ENCODE results near the gene FLAD1. TPM values are rescaled to one million over a fixed set of nuclear protein-coding genes. Genes with fewer than 3 reads are reported as not detected.

Gene FLAD1
- total RNA-seq, 2 experiments from 2014 or later: 16.7 to 19.4 TPM

GRCh38 chr1:155015527-155016230 lies 32.5 kb downstream of the FLAD1 start:
- DNase-seq: no peak
- no peak overlapping the region for H3K4me3 ChIP-seq (ENCODE audit: low read length)
- no peak for TF ChIP-seq CTCF (IDR thresholded peaks at IDR 0.05)
- POLR2A ChIA-PET: interaction anchor here (0.6 to 10.7 kb wide), 13 partner anchors 9 to 248 kb away, joined by 3 to 189 read pairs (median 22); partner anchors contain the start of genes ADAM15, CKS1B, FLAD1 and LENEP
- no peak for ATAC-seq (ENCODE audit: poor library complexity)
- Mint-ChIP-seq H3K27me3 (no peaks in the 10 kb centered on the region), H3K4me3 (peak overlapping the region; percentile 55), H3K27ac (peak overlapping the region; percentile 92), H3K9me3 (no peaks in the 10 kb centered on the region), H3K4me1 (ENCODE audit: low read depth) (peaks cover 82% of the 10 kb centered on the region), H3K36me3 (ENCODE audit: low read depth) (peaks cover 33% of the 10 kb centered on the region)
- CTCF ChIA-PET: interaction anchor here (1.0 to 9.7 kb wide), 9 partner anchors 17 to 456 kb away, joined by 3 to 159 read pairs (median 47); partner anchors contain the start of genes CKS1B, FLAD1, LENEP and PBXIP1
- intact Hi-C loops (cut with DNase I, micrococcal nuclease): loop anchor here (2.0 to 5.0 kb wide), 6 partner anchors 33 to 458 kb away; partner anchors contain the start of genes FLAD1 (in 1 of the 2) and UBE2Q1 (in 1 of the 2)
- H3K9me3 ChIP-seq (ENCODE audit: control insufficient read depth in 1 of 2, insufficient read depth in 1 of 2, low read length in 2 of 2): no peaks in the 10 kb centered on the region
- no peaks in the 10 kb centered on the region for H3K27me3 ChIP-seq (ENCODE audit: control insufficient read depth in 1 of 2, insufficient read depth in 2 of 2, low read length in 2 of 2)
- peaks cover 93% of the 10 kb centered on the region for H3K4me1 ChIP-seq (ENCODE audit: insufficient read depth, low read length)
- H3K36me3 ChIP-seq (ENCODE audit: insufficient read depth, low read length): peaks cover 54% of the 10 kb centered on the region
- peak overlapping the region; percentile 73 to 77 for H3K27ac ChIP-seq (ENCODE audit: low read depth in 1 of 2, low read length in 2 of 2)

- Histone ChIP-seq H3K36me3 (ENCODE audit: insufficient read depth, low read length) (peaks cover 50% of the 10 kb centered on the region), H3K4me3 (ENCODE audit: low read length) (peak overlapping the region; percentile 7), H3K9me3 (ENCODE audit: control insufficient read depth in 1 of 2, insufficient read depth in 1 of 2, low read length in 2 of 2) (no peaks in the 10 kb centered on the region), H3K4me1 (ENCODE audit: insufficient read depth, low read length) (peaks cover 86% of the 10 kb centered on the region), H3K27ac (ENCODE audit: low read depth in 1 of 2, low read length in 2 of 2) (peak overlapping the region; percentile 73 to 77), H3K27me3 (ENCODE audit: control insufficient read depth in 1 of 2, insufficient read depth in 2 of 2, low read length in 2 of 2) (no peaks in the 10 kb centered on the region)
- Mint-ChIP-seq H3K36me3 (ENCODE audit: low read depth) (peaks cover 33% of the 10 kb centered on the region), H3K4me1 (ENCODE audit: low read depth) (peaks cover 79% of the 10 kb centered on the region), H3K27me3 (no peaks in the 10 kb centered on the region), H3K4me3 (peak overlapping the region; percentile 55), H3K27ac (peak overlapping the region; percentile 92), H3K9me3 (no peaks in the 10 kb centered on the region)
- peak in 4 of 14 experiments; percentile 46 to 66 (median 56) for DNase-seq
- no peak for TF ChIP-seq CTCF (IDR thresholded peaks at IDR 0.05)
- intact Hi-C loops (cut with DNase I, micrococcal nuclease): loop anchor here (2.0 to 5.0 kb wide), 6 partner anchors 34 to 459 kb away; partner anchors contain the start of genes FLAD1 (in 1 of the 2) and UBE2Q1 (in 1 of the 2)
- POLR2A ChIA-PET: interaction anchor here (0.6 to 10.7 kb wide), 16 partner anchors 9 to 249 kb away, joined by 3 to 189 read pairs (median 13); partner anchors contain the start of genes ADAM15, CKS1B, FLAD1 and LENEP
- ATAC-seq (ENCODE audit: poor library complexity): no peak
- CTCF ChIA-PET: interaction anchor here (1.0 to 9.7 kb wide), 15 partner anchors 9 to 457 kb away, joined by 3 to 159 read pairs (median 15); partner anchors contain the start of genes CKS1B, FLAD1, LENEP and PBXIP1
Observed at GRCh38 chr1:155016231-155016831, 33.2 kb downstream of the FLAD1 start.

Data from CD4-positive, alpha-beta T cell (primary cell).